Mesenchymal stem cell (in vitro differentiated cells and primary cell): ENCODE data around the gene CDK9.

Source experiments
- DNase-seq: peaks from one replicate; pipeline ENCODE4 v3.0.0-alpha.2; 2013
- H2AFZ ChIP-seq: one replicate; pipeline ENCODE4 v1.6.1; 2013; ENCODE audit warnings: low read depth, mild to moderate bottlenecking, control low read depth, inconsistent platforms, low read length, moderate library complexity
- H2AK5ac ChIP-seq: 2 replicates; pipeline ENCODE4 v1.6.1; 2013; ENCODE audit warnings: low read length, moderate library complexity, mild to moderate bottlenecking, inconsistent platforms; ENCODE audit not compliant: severe bottlenecking
- H2BK120ac ChIP-seq: one replicate; pipeline ENCODE4 v1.6.1; 2013; ENCODE audit warnings: low read depth, mild to moderate bottlenecking, inconsistent platforms, low read length, moderate library complexity
- H2BK12ac ChIP-seq, 2 experiments: one replicate each; pipeline ENCODE4 v1.6.1; 2013; ENCODE audit warnings: inconsistent platforms in 2 of 2, low read length in 2 of 2, mild to moderate bottlenecking in 2 of 2, moderate library complexity in 2 of 2, control low read depth in 1 of 2
- H2BK15ac ChIP-seq: one replicate; pipeline ENCODE4 v1.6.1; 2013; ENCODE audit warnings: mild to moderate bottlenecking, low read depth, inconsistent platforms; ENCODE audit not compliant: poor library complexity, severe bottlenecking
- H2BK5ac ChIP-seq: 2 replicates; pipeline ENCODE4 v1.6.1; 2013; ENCODE audit warnings: low read depth, mild to moderate bottlenecking, low read length, control low read depth, inconsistent platforms; ENCODE audit not compliant: poor library complexity, severe bottlenecking
- H3K14ac ChIP-seq, 2 experiments: one replicate each; pipeline ENCODE4 v1.6.1; 2013; ENCODE audit warnings: inconsistent platforms in 2 of 2, low read length in 2 of 2, control low read depth in 1 of 2, mild to moderate bottlenecking in 1 of 2, moderate library complexity in 1 of 2
- H3K18ac ChIP-seq, 2 experiments: one replicate each; pipeline ENCODE4 v1.6.1; 2013; ENCODE audit warnings: inconsistent platforms in 2 of 2, low read length in 2 of 2, control low read depth in 1 of 2, low read depth in 1 of 2, mild to moderate bottlenecking in 1 of 2
- H3K23ac ChIP-seq, 2 experiments: one replicate each; pipeline ENCODE4 v1.6.1; 2013; ENCODE audit warnings: inconsistent platforms in 2 of 2, low read length in 2 of 2, mild to moderate bottlenecking in 2 of 2, moderate library complexity in 2 of 2, control low read depth in 1 of 2
- H3K27ac ChIP-seq: 2 replicates; pipeline ENCODE4 v1.5.1; 2013; ENCODE audit warnings: mild to moderate bottlenecking, moderate library complexity, low read length, control low read depth, inconsistent platforms; ENCODE audit not compliant: poor library complexity, severe bottlenecking
- H3K27me3 ChIP-seq, 2 experiments: 2 replicates each; pipeline versions ENCODE4 v1.6.1 to v1.7.0; 2013; ENCODE audit warnings: low read length in 2 of 2, mild to moderate bottlenecking in 2 of 2, moderate library complexity in 2 of 2, control low read depth in 1 of 2, inconsistent platforms in 1 of 2; ENCODE audit not compliant: control insufficient read depth in 1 of 2, insufficient read depth in 1 of 2
- H3K36me3 ChIP-seq, 2 experiments: 2 replicates each; pipeline versions ENCODE4 v1.6.1 to v1.7.0; 2013; ENCODE audit warnings: low read length in 2 of 2, control low read depth in 1 of 2, inconsistent platforms in 1 of 2, low read depth in 1 of 2, mild to moderate bottlenecking in 1 of 2; ENCODE audit not compliant: insufficient read depth in 2 of 2, control insufficient read depth in 1 of 2
- H3K4ac ChIP-seq, 2 experiments: one replicate each; pipeline ENCODE4 v1.6.1; 2013; ENCODE audit warnings: inconsistent platforms in 2 of 2, low read length in 2 of 2, mild to moderate bottlenecking in 2 of 2, moderate library complexity in 2 of 2, control low read depth in 1 of 2, low read depth in 1 of 2
- H3K4me1 ChIP-seq: 2 replicates; pipeline ENCODE4 v1.6.1; 2013; ENCODE audit warnings: low read depth, low read length, control low read depth; ENCODE audit not compliant: control insufficient read depth, insufficient read depth
- H3K4me2 ChIP-seq: 2 replicates; pipeline ENCODE4 v1.6.1; 2013; ENCODE audit warnings: low read length, mild to moderate bottlenecking, inconsistent platforms; ENCODE audit not compliant: poor library complexity, severe bottlenecking
- H3K4me3 ChIP-seq, 2 experiments: 2 replicates each; pipeline versions ENCODE4 v1.5.1 to v1.7.0; 2013; ENCODE audit warnings: low read length in 2 of 2, mild to moderate bottlenecking in 2 of 2, control low read depth in 1 of 2, low read depth in 1 of 2; ENCODE audit not compliant: insufficient read depth in 1 of 2
- H3K79me1 ChIP-seq: replicated peaks from 2 replicates; pipeline ENCODE4 v1.6.1; 2013; ENCODE audit warnings: mild to moderate bottlenecking, control low read depth, low read length, inconsistent platforms; ENCODE audit not compliant: poor library complexity, severe bottlenecking
- H3K9ac ChIP-seq: 2 replicates; pipeline ENCODE4 v1.7.0; 2013; ENCODE audit warnings: mild to moderate bottlenecking, low read length, moderate library complexity
- H3K9me3 ChIP-seq: 2 replicates; pipeline ENCODE4 v1.7.0; 2013; ENCODE audit warnings: mild to moderate bottlenecking, low read length; ENCODE audit not compliant: control insufficient read depth
- H4K8ac ChIP-seq: one replicate; pipeline ENCODE4 v1.6.1; 2013; ENCODE audit warnings: inconsistent platforms, mild to moderate bottlenecking, low read length, moderate library complexity
- H4K91ac ChIP-seq: one replicate; pipeline ENCODE4 v1.6.1; 2013; ENCODE audit warnings: mild to moderate bottlenecking, low read length, inconsistent platforms
- WGBS: methylation state at CpG from one replicate; pipeline ENCODE4 v1.1.7; 2013; ENCODE audit warnings: mixed read lengths; 5-methylcytosine and 5-hydroxymethylcytosine counted together

Gene CDK9

DNA sequence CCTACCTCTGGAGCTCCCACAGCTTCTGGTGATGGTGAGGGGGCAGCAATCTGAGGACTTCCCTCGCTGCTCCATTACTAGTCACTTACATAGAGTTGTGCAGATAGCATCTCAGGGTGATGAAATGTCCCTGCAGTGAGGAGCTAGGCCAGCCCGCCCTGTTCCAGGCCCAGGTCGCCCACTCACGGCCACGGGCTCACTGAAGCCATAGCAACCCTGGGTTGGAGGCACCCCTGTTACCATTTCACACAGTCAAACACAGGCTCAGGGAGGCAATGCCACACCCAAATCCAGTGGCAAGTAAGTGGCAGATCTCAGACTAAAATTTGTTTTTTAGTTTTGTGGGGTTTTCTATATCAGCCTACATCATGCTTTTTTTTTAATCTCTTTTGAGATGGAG, 27.0 kb upstream of the CDK9 start:
- H3K4ac ChIP-seq: no peak overlapping the region
- no peak overlapping the region for H4K91ac ChIP-seq
- WGBS: 94% methylated on average over 5 of the region's 5 CpGs
- no peak overlapping the region for H2AK5ac ChIP-seq
- H3K79me1 ChIP-seq: no peaks in the 10 kb centered on the region
- peak overlapping the region; percentile 49 for H2BK15ac ChIP-seq
- H2AFZ ChIP-seq: no peak overlapping the region
- no peak overlapping the region for H3K23ac ChIP-seq
- no peak overlapping the region for H2BK5ac ChIP-seq
- H3K4me2 ChIP-seq: no peak overlapping the region
- no peak overlapping the region for H4K8ac ChIP-seq
- no peak overlapping the region for H3K27ac ChIP-seq
- H3K4me3 ChIP-seq: no peak overlapping the region
- peaks cover 52 to 60% of the 10 kb centered on the region in 2 experiments for H3K27me3 ChIP-seq
- no peak overlapping the region for H2BK120ac ChIP-seq
- no peak for DNase-seq
- no peak overlapping the region for H2BK12ac ChIP-seq
- no peak overlapping the region for H3K18ac ChIP-seq
- no peak overlapping the region for H3K14ac ChIP-seq
- peaks cover 8% of the 10 kb centered on the region for H3K4me1 ChIP-seq
- no peak overlapping the region for H3K9ac ChIP-seq
- no peaks in the 10 kb centered on the region for H3K9me3 ChIP-seq
- H3K36me3 ChIP-seq: no peaks in the 10 kb centered on the region

DNA sequence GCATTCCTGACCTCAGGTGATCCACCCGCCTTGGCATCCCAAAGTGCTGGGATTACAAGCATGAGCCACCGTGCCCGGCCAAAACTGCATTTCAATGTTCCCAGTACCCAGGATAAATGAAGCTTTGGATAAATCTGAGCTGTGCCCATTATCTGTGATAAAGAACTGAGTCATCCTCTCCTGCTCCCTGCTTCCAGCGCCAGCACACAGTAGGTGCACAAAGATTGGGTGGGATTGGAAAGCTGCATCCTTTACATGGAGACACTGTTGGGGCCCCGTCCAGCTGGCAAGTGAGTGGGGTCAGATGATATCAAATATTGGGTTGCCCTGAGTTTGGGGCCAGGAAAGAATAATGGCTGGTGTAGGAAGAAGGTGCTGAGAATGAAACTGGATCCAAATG, 24.8 kb upstream of the CDK9 start:
- H3K9me3 ChIP-seq: no peaks in the 10 kb centered on the region
- H3K9ac ChIP-seq: no peak overlapping the region
- H2AFZ ChIP-seq: no peak overlapping the region
- no peak overlapping the region for H2BK15ac ChIP-seq
- no peak overlapping the region for H2BK12ac ChIP-seq
- no peak overlapping the region for H3K14ac ChIP-seq
- H3K27ac ChIP-seq: no peak overlapping the region
- 90% methylated on average over 5 of the region's 5 CpGs for WGBS
- H4K91ac ChIP-seq: no peak overlapping the region
- H3K4me2 ChIP-seq: no peak overlapping the region
- H3K23ac ChIP-seq: no peak overlapping the region
- H2BK5ac ChIP-seq: no peak overlapping the region
- H3K4me1 ChIP-seq: peaks cover 2% of the 10 kb centered on the region
- DNase-seq: no peak
- no peaks in the 10 kb centered on the region for H3K36me3 ChIP-seq
- H3K27me3 ChIP-seq: peaks cover 38 to 61% of the 10 kb centered on the region in 2 experiments
- no peak overlapping the region for H2BK120ac ChIP-seq
- H3K4ac ChIP-seq: no peak overlapping the region
- no peaks in the 10 kb centered on the region for H3K79me1 ChIP-seq
- H4K8ac ChIP-seq: no peak overlapping the region
- H3K4me3 ChIP-seq: no peak overlapping the region
- H2AK5ac ChIP-seq: no peak overlapping the region
- no peak overlapping the region for H3K18ac ChIP-seq

DNA sequence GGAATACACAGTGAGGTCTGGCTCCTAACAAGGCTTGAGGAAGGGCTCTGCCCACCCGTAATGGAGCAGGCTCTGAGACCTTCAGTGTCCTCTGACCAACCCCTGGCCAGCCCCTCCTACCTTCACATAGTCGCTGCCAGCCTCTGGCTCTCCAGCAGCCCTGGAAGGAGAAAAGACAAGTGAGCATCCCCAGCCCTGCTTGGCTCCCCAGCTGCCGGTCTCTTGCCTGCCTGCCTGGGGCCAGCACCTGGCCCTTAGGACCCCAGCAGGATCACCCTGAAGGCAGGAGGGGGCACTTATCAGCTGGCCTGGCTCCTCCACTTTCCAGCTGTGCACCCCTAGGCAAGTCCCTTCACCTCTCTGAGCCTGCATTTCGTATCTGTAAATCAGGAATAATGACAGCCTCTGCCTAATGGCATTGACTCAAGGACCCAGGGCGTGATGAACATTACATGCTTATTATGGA, 24.3 kb upstream of the CDK9 start:
- peaks cover 2% of the 10 kb centered on the region for H3K4me1 ChIP-seq
- no peak overlapping the region for H3K4ac ChIP-seq
- no peak overlapping the region for H4K8ac ChIP-seq
- H2BK120ac ChIP-seq: no peak overlapping the region
- H2BK5ac ChIP-seq: no peak overlapping the region
- no peaks in the 10 kb centered on the region for H3K79me1 ChIP-seq
- no peak overlapping the region for H3K9ac ChIP-seq
- peaks cover 33 to 59% of the 10 kb centered on the region in 2 experiments for H3K27me3 ChIP-seq
- no peak overlapping the region for H3K23ac ChIP-seq
- no peak overlapping the region for H2AFZ ChIP-seq
- no peaks in the 10 kb centered on the region for H3K36me3 ChIP-seq
- DNase-seq: no peak
- no peak overlapping the region for H2BK12ac ChIP-seq
- H3K4me2 ChIP-seq: no peak overlapping the region
- no peak overlapping the region for H4K91ac ChIP-seq
- no peak overlapping the region for H3K27ac ChIP-seq
- no peak overlapping the region for H3K4me3 ChIP-seq
- H3K14ac ChIP-seq: peak overlapping the region in 1 of 2 experiments; percentile 12
- H3K18ac ChIP-seq: no peak overlapping the region
- no peaks in the 10 kb centered on the region for H3K9me3 ChIP-seq
- WGBS: 57% methylated on average over 5 of the region's 5 CpGs
- H2AK5ac ChIP-seq: no peak overlapping the region
- no peak overlapping the region for H2BK15ac ChIP-seq

DNA sequence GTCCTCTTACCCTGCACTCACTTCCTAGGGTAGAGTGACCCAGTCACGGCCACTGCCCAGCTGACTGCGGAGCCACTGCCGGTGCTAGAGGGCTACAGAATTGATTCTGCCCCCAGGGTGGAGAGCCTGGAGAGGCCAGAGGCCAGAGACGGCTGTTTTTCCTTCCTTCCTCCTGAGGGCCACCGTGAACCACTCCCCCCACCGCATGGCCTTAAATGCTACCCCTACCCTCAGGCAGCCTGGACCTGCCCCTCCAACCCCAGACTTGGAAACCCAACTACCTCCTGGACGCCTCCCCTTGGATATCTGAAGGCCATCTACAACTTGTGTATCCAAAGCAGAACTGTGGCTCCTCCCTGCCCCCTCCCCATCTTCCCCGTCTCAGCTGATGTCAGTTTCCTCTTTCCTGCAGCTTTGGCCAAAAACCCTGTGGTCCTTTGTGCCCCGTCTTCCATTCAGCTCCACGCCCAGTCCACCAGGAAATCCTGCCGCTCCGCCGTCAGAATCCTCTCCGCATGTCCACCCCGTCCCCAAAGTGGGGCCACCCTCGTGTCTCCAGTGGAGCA, 23.6 kb upstream of the CDK9 start:
- Histone ChIP-seq H3K27ac (no peak overlapping the region), H3K79me1 (no peaks in the 10 kb centered on the region), H4K8ac (no peak overlapping the region), H3K36me3 (no peaks in the 10 kb centered on the region), H2BK5ac (no peak overlapping the region), H3K4me3 (no peak overlapping the region), H3K4me1 (peaks cover 2% of the 10 kb centered on the region), H2AFZ (no peak overlapping the region), H3K14ac (no peak overlapping the region), H3K4me2 (no peak overlapping the region), H2BK12ac (no peak overlapping the region), H3K23ac (no peak overlapping the region), H3K27me3 (peaks cover 34 to 63% of the 10 kb centered on the region in 2 experiments), H4K91ac (no peak overlapping the region), H3K4ac (no peak overlapping the region), H3K9me3 (no peaks in the 10 kb centered on the region), H3K18ac (no peak overlapping the region), H2BK120ac (no peak overlapping the region), H3K9ac (no peak overlapping the region), H2AK5ac (no peak overlapping the region), H2BK15ac (no peak overlapping the region)
- DNase-seq: no peak
- 56% methylated on average over 16 of the region's 16 CpGs for WGBS
